22Rv1 (cell line): ENCODE results near the gene A4GALT.

Experiments
- CTCF ChIP-seq: fragments of 450-650 bp; IDR thresholded peaks from 2 replicates; pipeline ENCODE4 v1.5.1; 2017; ENCODE audit warnings: mild to moderate bottlenecking
- ZFX ChIP-seq: fragments of 450-650 bp; IDR thresholded peaks from 2 replicates; pipeline ENCODE4 v1.6.1; 2017; ENCODE audit warnings: antibody characterized with exemption, borderline replicate concordance

- no peak for TF ChIP-seq CTCF
- no peak for TF ChIP-seq ZFX
These were observed 9.4 kb downstream of the A4GALT start for GRCh38 chr22:42711281-42711731.
